ENCODE data around the gene MFAP4.

GRCh38 chr17:19357761-19358160, 29.2 kb downstream of the MFAP4 start:
- TF ChIP-seq, protein P1, sequence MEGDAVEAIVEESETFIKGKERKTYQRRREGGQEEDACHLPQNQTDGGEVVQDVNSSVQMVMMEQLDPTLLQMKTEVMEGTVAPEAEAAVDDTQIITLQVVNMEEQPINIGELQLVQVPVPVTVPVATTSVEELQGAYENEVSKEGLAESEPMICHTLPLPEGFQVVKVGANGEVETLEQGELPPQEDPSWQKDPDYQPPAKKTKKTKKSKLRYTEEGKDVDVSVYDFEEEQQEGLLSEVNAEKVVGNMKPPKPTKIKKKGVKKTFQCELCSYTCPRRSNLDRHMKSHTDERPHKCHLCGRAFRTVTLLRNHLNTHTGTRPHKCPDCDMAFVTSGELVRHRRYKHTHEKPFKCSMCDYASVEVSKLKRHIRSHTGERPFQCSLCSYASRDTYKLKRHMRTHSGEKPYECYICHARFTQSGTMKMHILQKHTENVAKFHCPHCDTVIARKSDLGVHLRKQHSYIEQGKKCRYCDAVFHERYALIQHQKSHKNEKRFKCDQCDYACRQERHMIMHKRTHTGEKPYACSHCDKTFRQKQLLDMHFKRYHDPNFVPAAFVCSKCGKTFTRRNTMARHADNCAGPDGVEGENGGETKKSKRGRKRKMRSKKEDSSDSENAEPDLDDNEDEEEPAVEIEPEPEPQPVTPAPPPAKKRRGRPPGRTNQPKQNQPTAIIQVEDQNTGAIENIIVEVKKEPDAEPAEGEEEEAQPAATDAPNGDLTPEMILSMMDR (IDR thresholded peaks at IDR 0.05), result no peak
- TF ChIP-seq POLR2A (IDR thresholded peaks at IDR 0.05) (no peak), POLR2AphosphoS5 (IDR thresholded peaks at IDR 0.05) (no peak)
